Stimulated activated naive B cell treated with anti-CD40 and anti-IgM and Interleukin-4, amounts not matched to agents 10 μg/mL and 1 μg/mL and 100 μg/mL, for 72 hours (primary cell): ENCODE results near the gene HDGFL2.
A peak's percentile ranks its signal among the peaks of the same experiment; 100 is the strongest.

Experiments used
- ATAC-seq, 2 donors: fragments of 150-1000 bp; cut with Tn5 transposase; replicated peaks; 2 replicates each; pipeline ENCODE4 v1.10.0; 2021; ENCODE audit warnings: moderate library complexity in 1 of 2
- DNase-seq: peaks from one replicate; pipeline ENCODE4 v3.0.0; 2021
- H3K27ac Mint-ChIP-seq: one replicate; pipeline ENCODE4 v1.8.0; 2022; ENCODE audit warnings: mild to moderate bottlenecking, mixed read lengths
- H3K27me3 Mint-ChIP-seq, 2 donors: one replicate each; pipeline ENCODE4 v1.8.0; 2022; ENCODE audit warnings: mixed read lengths in 2 of 2
- H3K36me3 Mint-ChIP-seq, 2 donors: one replicate each; pipeline ENCODE4 v1.8.0; 2022; ENCODE audit warnings: mixed read lengths in 2 of 2, mild to moderate bottlenecking in 1 of 2
- H3K4me1 Mint-ChIP-seq, 2 donors: one replicate each; pipeline ENCODE4 v1.8.0; 2022; ENCODE audit warnings: mixed read lengths in 2 of 2, mild to moderate bottlenecking in 1 of 2
- H3K4me3 Mint-ChIP-seq, 2 donors: one replicate each; pipeline ENCODE4 v1.8.0; 2022; ENCODE audit warnings: mild to moderate bottlenecking in 2 of 2, mixed read lengths in 2 of 2, moderate library complexity in 1 of 2
- H3K9me3 Mint-ChIP-seq, 2 donors: one replicate each; pipeline ENCODE4 v1.8.0; 2022; ENCODE audit warnings: mixed read lengths in 2 of 2, mild to moderate bottlenecking in 1 of 2

HDGFL2 gene

DNA sequence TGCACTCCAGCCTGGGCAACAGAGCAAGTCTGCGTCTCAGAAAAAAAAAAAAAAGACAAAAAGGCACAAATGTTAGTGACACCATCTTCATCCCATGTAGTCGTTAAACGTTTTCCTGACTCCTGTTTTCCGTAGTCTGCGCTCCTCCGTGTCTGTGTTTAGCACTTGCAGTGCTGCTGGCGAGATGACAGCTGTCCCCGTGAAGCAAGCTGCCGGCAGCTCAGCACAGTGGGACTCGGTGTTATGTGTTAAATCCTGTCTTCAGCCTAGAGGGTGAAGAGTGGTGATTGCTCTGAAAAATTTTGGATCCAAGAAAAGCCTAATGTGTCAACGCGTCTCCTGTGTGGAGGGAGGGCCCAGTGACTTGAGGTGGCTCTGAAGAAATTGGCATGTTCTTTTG lies 32.9 kb upstream of the HDGFL2 start:
- DNase-seq = no peak
- H3K27ac Mint-ChIP-seq = no peak overlapping the region
- H3K9me3 Mint-ChIP-seq = no peaks in the 10 kb centered on the region
- no peaks in the 10 kb centered on the region for H3K27me3 Mint-ChIP-seq
- ATAC-seq = no peak
- peaks cover 30 to 41% of the 10 kb centered on the region in 2 donors for H3K36me3 Mint-ChIP-seq
- peaks cover 10 to 16% of the 10 kb centered on the region in 2 donors for H3K4me1 Mint-ChIP-seq
- H3K4me3 Mint-ChIP-seq = no peak overlapping the region

DNA sequence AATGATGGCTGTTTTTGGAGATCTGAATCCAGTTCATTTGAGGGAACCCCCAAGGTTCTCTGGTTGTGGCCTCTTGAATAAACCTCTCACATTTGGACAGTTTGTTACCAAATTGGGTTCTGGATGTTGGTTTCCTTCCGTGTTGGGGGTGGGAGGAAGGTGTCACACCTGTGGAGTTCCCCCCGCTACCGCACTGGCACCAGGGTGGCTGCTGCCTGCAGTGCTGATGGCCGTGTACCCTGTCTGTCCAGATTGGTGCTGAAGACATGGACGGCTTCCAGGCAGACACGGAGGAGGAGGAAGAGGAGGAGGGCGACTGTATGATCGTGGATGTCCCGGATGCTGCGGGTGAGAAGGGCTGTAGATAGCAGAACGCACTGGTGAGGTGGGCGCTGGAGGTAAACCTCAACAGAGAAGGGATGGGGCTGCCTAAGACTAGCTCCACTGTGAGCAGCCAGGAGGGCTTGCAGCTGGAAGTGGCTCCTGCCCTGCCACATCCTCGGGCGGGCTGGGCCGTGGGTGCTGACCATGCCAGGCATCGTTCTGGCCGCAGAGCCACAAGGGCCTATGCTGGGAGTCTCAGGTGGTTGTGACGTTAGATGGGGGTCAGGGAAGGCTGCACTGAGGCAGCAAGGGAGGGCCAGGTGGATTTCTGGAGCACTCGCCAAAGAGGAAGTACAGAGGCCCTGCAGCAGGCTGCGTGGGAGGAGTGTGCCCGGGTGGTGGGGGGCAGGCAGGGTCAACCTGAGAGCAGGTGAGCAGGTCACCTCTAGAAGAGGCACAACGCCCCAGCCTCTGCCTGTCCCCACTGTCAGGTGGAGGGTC lies 29.9 kb upstream of the HDGFL2 start:
- Mint-ChIP-seq H3K27ac (peak overlapping the region; percentile 68), H3K27me3 (no peaks in the 10 kb centered on the region), H3K4me1 (peaks cover 7 to 16% of the 10 kb centered on the region in 2 donors), H3K9me3 (no peaks in the 10 kb centered on the region), H3K36me3 (peaks cover 33 to 38% of the 10 kb centered on the region in 2 donors), H3K4me3 (peak overlapping the region; percentile 31 to 47)
- DNase-seq = no peak
- ATAC-seq = peak; percentile 54 to 56

DNA sequence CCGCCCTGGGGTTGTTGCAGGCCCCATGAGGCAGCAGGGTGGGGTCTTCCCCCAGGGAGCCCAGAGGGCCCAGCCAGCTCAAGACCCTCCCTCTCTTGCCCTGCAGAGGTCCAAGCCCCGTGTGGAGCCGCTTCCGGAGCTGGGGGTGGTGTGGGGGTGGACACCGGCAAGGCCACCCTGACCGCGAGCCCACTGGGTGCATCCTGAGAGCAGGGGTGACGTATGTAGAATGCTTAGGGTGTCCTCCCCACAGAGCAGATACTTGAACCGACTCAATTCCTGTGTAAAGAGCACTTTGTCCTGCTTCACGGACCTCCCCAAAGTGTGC lies 29.3 kb upstream of the HDGFL2 start:
- H3K4me3 Mint-ChIP-seq = no peak overlapping the region
- H3K4me1 Mint-ChIP-seq = peaks cover 7 to 16% of the 10 kb centered on the region in 2 donors
- H3K27me3 Mint-ChIP-seq = no peaks in the 10 kb centered on the region
- DNase-seq (no peak), ATAC-seq (no peak)
- peaks cover 33 to 41% of the 10 kb centered on the region in 2 donors for H3K36me3 Mint-ChIP-seq
- peak overlapping the region; percentile 42 for H3K27ac Mint-ChIP-seq
- H3K9me3 Mint-ChIP-seq = no peaks in the 10 kb centered on the region

DNA sequence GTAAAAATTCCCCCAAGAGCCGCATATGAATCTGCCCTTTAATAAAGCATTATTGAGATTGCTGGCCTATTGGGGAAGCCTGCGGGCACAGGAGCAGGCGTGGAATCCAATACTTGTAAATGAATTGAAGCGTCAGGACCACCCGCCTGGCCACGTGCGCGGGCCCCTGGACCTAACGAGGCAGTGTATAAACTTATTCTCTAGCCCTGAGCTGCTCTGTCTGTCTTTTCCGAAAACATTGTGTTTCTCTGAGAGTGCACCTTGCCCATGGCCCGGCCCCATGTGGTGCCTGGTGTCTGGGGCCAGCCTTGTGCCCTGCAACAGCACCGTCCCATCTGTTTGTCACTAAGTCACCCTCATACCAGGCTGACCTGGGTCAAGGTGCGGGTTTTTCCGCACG lies 28.9 kb upstream of the HDGFL2 start:
- no peak for DNase-seq
- peaks cover 30 to 38% of the 10 kb centered on the region in 2 donors for H3K36me3 Mint-ChIP-seq
- ATAC-seq = no peak
- H3K4me3 Mint-ChIP-seq = no peak overlapping the region
- H3K4me1 Mint-ChIP-seq = peaks cover 7 to 16% of the 10 kb centered on the region in 2 donors
- H3K9me3 Mint-ChIP-seq = no peaks in the 10 kb centered on the region
- H3K27me3 Mint-ChIP-seq = no peaks in the 10 kb centered on the region
- peak overlapping the region; percentile 47 for H3K27ac Mint-ChIP-seq

DNA sequence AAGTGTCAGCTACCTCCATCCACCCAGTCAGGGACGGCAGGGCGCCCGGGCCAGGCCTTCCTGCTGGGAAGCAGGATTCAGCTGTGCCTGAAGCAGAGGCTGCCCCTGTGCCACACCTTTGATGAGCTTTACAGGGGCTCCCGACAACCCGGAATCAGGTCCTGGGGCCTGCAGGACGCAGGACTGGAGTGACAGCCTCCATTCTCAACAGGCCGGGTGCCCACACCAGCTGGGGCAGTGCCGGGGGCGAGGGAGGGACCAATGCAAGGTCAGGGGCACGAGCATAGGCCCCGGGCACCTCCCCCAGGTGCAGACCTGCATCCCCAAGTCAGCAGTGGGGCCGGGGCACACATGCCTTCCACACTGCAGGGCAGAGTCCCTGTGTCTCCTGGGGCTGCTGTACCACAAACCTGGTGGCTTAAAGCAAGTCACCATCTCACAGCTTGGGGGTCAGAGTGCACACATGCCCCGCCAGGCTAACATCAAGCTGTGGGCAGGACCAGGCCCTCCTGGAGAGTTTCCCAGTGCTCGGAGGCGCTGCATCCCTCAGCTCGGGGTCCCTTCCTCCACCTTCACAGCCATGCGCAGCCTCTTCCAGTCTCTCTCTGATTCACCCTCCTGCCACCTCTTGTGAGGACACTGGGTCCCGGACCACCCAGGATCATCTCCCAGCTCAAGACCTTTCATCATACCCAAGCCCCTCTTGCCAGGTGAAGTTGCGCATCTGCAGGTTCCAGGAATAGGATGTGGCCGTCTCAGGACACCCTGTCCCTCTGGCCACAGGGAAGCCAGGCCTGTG lies 27.9 kb upstream of the HDGFL2 start:
- ATAC-seq (peak in 1 of 2 donors; percentile 12), DNase-seq (no peak)
- Mint-ChIP-seq H3K4me3 (no peak overlapping the region), H3K36me3 (peaks cover 39 to 44% of the 10 kb centered on the region in 2 donors), H3K27me3 (no peaks in the 10 kb centered on the region), H3K9me3 (no peaks in the 10 kb centered on the region), H3K4me1 (peaks cover 7 to 16% of the 10 kb centered on the region in 2 donors), H3K27ac (peak overlapping the region; percentile 51)

DNA sequence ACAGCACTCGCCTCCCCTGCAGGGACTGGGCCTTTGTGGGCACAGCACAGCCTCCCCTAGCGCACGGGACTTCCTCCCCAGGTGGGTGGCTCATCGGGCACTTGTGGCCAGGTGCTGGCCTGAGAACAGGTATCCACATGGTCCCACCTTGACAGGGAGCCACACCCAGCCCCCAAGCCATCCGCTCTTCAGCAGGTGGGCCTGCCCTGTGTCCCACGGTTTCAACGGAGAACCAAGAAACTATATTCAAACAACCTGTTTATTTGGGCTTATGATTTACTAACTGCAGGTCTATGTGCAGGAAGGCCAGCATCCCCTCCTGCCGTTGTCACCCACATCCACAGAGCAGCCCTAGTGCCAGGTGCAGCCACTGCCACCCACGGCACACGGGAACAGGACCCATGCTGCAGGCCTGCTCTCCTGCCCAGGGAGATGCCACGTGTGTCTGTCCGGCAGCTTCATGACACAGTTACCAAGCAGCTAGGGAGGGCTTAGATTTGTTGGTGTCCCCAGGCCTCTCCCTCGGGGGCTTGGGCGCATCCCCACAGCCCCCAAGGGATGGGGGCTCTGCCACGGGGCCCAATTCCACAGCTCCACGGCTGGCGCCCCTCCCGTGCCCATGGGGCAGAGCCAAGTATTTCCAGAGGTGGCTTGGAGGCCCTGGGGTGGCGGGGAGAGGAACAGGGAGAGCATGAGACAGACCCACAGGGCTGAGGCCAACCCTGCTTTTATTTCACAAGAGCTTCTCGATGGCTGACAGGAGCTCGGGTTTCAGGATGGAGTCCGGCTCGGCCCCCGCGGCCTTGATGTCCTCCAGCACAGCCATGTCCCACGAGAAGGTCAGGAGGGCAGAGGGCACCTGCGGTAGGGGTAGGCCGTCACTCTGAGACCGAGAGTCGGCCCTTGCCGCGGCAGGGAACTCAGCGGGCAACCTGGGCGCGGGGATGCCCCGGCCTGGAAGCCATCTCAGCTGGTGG lies 27.0 kb upstream of the HDGFL2 start:
- Mint-ChIP-seq H3K36me3 (peaks cover 43 to 44% of the 10 kb centered on the region in 2 donors), H3K27me3 (no peaks in the 10 kb centered on the region), H3K4me3 (no peak overlapping the region), H3K4me1 (peaks cover 7 to 16% of the 10 kb centered on the region in 2 donors), H3K27ac (peak overlapping the region; percentile 51), H3K9me3 (no peaks in the 10 kb centered on the region)
- ATAC-seq (no peak), DNase-seq (no peak)

DNA sequence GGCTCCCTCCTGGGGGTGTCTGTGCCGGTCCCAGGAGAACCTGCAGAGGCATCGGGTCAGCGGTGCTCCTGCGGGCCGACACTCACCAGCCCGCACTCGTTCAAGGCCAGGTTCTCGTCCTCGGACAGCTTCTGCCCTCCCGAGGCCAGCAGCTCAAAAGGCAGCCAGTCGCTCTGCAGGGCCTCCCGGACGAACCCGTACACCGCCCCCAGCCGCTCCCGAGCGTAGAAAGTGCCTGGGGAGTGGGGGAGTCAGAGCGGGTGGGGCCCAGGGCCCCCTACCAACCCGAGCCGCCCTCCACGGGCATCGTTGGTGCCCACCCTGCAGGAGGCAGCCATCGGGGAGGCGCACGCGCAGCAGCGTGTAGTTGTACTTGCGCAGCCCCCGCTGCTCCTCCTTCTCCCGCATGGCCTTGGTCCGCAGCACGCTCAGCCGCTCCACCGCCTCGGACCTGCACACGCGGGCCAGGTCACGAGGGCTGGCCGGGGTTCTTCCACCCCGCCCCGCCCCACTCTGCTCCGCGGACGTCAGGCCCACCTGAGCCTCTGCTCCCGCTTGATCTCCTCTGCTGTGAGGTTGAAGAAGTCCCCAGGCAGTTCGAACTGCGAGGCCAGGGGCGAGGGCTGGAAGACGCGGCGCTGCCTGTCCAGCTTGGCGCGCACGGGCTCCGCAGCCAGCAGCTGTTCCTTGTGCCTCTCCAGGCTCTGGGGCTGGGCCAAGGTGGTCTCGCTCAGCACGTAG lies 26.0 kb upstream of the HDGFL2 start:
- Mint-ChIP-seq H3K36me3 (peaks cover 39% of the 10 kb centered on the region in 2 donors), H3K9me3 (no peaks in the 10 kb centered on the region), H3K4me1 (peaks cover 7 to 16% of the 10 kb centered on the region in 2 donors), H3K27ac (peak overlapping the region; percentile 47), H3K4me3 (no peak overlapping the region), H3K27me3 (no peaks in the 10 kb centered on the region)
- ATAC-seq = no peak
- no peak for DNase-seq

DNA sequence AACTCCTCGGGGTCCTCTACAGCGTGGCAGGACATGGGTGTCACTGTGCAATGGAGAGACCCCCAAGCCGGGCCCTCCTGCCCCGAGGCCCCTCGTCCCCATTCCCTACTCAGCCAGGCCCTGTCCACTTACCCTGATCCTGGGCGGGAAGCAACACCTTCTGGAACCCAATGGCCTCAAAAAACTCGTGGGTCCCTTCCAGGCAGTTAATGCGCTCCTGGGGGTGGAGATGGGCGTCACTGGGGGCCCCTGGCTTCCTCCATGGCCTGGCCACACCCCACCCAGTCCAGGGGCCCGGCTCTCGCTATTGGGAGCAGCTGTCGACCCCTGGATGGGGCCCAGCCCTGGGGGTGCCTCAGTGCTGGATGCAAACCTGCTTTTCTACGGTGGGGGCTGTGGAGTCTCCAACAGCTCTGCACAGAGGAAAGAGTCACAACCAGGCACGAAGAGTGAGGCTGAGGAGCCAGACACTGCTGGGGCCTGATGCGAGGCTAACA lies 25.3 kb upstream of the HDGFL2 start:
- Mint-ChIP-seq H3K36me3 (peaks cover 39 to 40% of the 10 kb centered on the region in 2 donors), H3K4me3 (no peak overlapping the region), H3K27me3 (no peaks in the 10 kb centered on the region), H3K9me3 (no peaks in the 10 kb centered on the region), H3K4me1 (peaks cover 7 to 16% of the 10 kb centered on the region in 2 donors), H3K27ac (no peak overlapping the region)
- ATAC-seq = no peak
- DNase-seq = no peak

DNA sequence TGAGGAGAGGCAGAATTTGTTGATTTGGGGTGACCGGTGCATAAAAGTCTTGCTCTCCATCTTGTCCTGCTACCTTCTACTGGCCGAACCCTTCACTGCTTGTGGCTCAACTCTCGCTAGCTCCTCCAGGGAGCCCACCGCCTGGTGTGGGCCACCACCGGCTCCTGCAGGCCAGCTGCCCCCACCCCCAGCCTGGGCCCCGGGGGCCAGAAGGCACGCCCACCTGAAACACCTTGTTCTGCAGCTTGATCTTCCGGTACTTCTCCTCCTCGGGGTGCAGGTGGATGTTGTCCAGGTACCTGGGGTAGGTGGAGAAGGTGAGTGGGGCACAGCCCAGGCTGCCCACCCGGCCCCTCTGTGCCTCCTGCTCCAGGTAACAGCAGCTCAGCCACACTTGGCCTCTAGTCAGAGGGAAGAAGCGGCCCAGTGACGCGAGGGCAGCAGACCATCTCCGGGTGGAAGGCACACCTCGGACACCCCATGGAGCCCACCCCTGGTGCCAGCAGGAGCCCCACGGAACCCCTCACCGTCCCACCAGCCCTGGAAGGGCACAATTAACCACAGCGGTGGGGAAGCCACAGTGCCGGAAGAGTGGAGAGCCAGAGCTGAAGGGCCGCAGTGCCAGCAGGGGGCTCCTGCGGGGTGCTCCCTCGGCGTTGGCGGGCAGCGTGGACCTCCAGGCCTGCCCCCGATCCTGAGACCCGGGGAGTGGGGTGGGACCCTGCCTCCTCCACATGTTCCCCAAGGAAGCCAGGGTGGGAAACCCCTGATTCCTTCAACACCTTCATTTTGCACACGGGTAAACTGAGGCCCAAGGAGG lies 24.6 kb upstream of the HDGFL2 start:
- peaks cover under 1 to 8% of the 10 kb centered on the region in 2 donors for H3K4me1 Mint-ChIP-seq
- H3K9me3 Mint-ChIP-seq = no peaks in the 10 kb centered on the region
- no peak for ATAC-seq

DNA sequence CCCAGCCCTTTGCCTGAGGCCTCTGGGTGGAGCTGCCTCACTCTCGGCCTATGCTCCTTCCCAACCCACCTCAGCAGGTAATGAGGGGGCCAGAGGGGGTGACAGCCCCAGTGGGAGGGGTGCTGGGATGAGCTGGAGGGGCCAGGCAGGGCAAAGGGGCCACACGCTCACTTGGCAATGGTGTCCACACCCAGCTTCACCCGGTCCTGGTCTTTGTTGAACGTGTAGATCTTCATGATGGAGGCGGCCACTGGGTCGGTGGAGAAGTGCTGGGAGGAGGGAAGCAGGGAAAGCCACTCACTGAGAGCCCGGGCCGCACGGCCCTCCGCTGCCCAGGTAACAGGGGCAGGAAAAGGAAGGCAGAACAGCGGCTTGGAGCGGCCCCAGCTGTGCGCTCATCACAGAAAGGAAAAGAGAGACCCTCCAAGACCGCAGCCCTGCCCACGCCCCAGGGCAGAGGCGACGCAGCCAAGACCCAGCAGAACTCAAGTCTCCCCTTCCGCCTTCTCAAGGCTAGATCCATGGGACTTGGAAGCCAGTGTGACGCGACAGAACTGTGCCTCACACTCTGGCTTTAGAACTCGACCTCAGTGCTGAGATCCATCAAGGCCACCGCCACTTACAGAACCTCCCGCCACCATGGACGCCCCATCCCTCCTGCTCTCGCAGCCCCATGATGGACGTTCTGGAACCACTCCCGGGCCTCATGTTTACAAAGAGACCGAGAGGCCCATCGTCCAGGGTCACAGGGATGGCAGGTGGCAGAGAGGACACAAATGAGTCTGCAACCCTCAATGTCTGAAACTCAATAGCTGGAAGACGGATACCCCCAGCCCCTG lies 23.7 kb upstream of the HDGFL2 start:
- DNase-seq (no peak), ATAC-seq (no peak)
- H3K27me3 Mint-ChIP-seq = no peaks in the 10 kb centered on the region
- peaks cover 45 to 48% of the 10 kb centered on the region in 2 donors for H3K36me3 Mint-ChIP-seq
- H3K4me3 Mint-ChIP-seq = no peak overlapping the region
- no peaks in the 10 kb centered on the region for H3K9me3 Mint-ChIP-seq
- no peak overlapping the region for H3K27ac Mint-ChIP-seq
- no peaks in the 10 kb centered on the region for H3K4me1 Mint-ChIP-seq

More for the DNA sequence above, 24.6 kb upstream of the HDGFL2 start:
- no peak for DNase-seq
- no peak overlapping the region for H3K27ac Mint-ChIP-seq
- H3K4me3 Mint-ChIP-seq = no peak overlapping the region
- no peaks in the 10 kb centered on the region for H3K27me3 Mint-ChIP-seq
- peaks cover 39 to 48% of the 10 kb centered on the region in 2 donors for H3K36me3 Mint-ChIP-seq

DNA sequence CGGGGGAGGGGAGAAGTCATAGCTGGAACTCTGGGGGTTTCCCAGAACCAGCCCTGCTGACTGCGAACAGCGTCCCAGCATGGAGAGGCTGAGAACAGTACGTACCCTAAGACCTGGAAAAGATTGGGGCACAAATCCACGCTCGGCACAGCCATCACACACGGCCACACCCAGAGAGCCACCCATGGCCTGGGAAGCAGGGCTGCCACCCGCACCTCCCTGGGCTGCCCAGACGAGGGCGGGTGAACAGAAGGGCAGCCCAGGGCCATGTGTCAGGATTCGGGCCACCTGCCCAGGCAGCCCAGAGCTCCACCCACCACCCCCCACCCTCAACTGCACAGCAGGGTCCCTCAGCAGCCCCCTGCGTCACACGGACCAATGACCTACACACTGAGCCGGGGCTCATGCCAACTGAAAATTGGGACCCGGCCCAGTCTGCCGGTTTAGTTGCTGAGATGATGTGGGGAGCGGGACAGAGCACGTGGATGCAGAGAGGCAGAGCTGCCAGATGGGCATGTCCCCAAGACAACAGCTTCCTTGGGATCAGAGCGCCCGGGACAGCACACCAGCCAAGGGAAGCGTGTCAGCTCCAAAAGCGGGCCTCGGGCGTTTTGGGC lies 23.0 kb upstream of the HDGFL2 start:
- Mint-ChIP-seq H3K9me3 (no peaks in the 10 kb centered on the region), H3K27ac (no peak overlapping the region), H3K4me3 (no peak overlapping the region), H3K27me3 (no peaks in the 10 kb centered on the region), H3K4me1 (no peaks in the 10 kb centered on the region), H3K36me3 (peaks cover 44 to 45% of the 10 kb centered on the region in 2 donors)
- no peak for ATAC-seq
- DNase-seq = no peak

DNA sequence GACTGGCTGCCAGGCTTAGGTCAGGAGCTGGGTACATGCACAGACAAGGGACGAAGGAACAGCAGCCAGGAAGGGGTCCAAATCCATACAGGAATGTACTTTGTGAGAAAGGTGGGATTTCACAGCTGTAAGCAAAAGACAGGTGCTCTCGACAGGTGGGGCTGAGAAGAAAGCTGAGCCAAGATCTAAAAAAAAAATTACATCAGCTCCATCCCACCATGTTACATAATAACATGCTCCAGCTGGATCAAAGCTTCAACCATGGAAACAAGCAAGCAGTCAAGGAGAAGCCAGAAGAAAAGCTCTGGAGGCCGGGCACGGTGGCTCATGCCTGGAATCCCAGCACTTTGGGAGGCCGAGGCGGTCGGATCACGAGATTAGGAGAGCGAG lies 22.5 kb upstream of the HDGFL2 start:
- H3K36me3 Mint-ChIP-seq = peaks cover 40% of the 10 kb centered on the region in 2 donors

More for the DNA sequence above, 22.5 kb upstream of the HDGFL2 start:
- H3K4me3 Mint-ChIP-seq = no peak overlapping the region
- no peak overlapping the region for H3K27ac Mint-ChIP-seq
- DNase-seq (no peak), ATAC-seq (no peak)
- H3K27me3 Mint-ChIP-seq = no peaks in the 10 kb centered on the region
- H3K9me3 Mint-ChIP-seq = no peaks in the 10 kb centered on the region
- no peaks in the 10 kb centered on the region for H3K4me1 Mint-ChIP-seq
